SK-N-SH (cell line): Measurements from ENCODE around the gene ANXA9. TPM values are rescaled to one million over a fixed set of nuclear protein-coding genes. Genes with fewer than 3 reads are reported as not detected.

Experiments
- CTCF ChIA-PET: fragments of 300-600, 350-600 bp; formaldehyde crosslinking; extraction: SDS; loops from one replicate; lab custom pipeline; 2021; lab: Yijun Ruan, JAX
- POLR2A ChIA-PET: fragments of 350-600 bp; sonication (Branson Sonifier 250); formaldehyde crosslinking; extraction: SDS; loops from one replicate; lab custom pipeline; 2020; ENCODE audit warnings: antibody characterized with exemption, inconsistent platforms; lab: Yijun Ruan, JAX
- DNase-seq: peaks from one replicate; pipeline ENCODE4 v3.0.0; 2012
- H2AFZ ChIP-seq: fragments of 200-600 bp; sonication (generic); 2 replicates; pipeline ENCODE4 v1.8.1; 2016; ENCODE audit warnings: antibody characterized with exemption, mild to moderate bottlenecking, low read depth
- H3F3A ChIP-seq: fragments of 200-600 bp; sonication (generic); replicated peaks from 2 replicates; pipeline ENCODE3; 2016; ENCODE audit warnings: antibody characterized with exemption, mild to moderate bottlenecking; ENCODE audit not compliant: insufficient read depth
- H3K27ac ChIP-seq, 2 experiments: fragments of 200-500 bp in 1 of 2; fragments of 200-600 bp in 1 of 2; sonication (Bioruptor generic) in 1 of 2; sonication (generic), shearing (Covaris generic) in 1 of 2; 2 replicates each; pipeline versions ENCODE4 v1.5.1 to v1.6.1; 2014 to 2016; ENCODE audit warnings: low read depth in 2 of 2, inconsistent platforms in 1 of 2, low read length in 1 of 2, mild to moderate bottlenecking in 1 of 2, mixed read lengths in 1 of 2
- H3K27me3 ChIP-seq: fragments of 200-600 bp; sonication (generic), shearing (Covaris generic); 2 replicates; pipeline ENCODE4 v1.6.1; 2016; ENCODE audit warnings: mixed run types; ENCODE audit not compliant: insufficient read depth
- H3K36me3 ChIP-seq, 2 experiments: fragments of 200-500 bp in 1 of 2; fragments of 200-600 bp in 1 of 2; sonication (Bioruptor generic) in 1 of 2; sonication (generic) in 1 of 2; replicated peaks in 1 of 2; 2 replicates each; pipeline versions ENCODE3 to v1.5.1; 2014 to 2016; ENCODE audit warnings: low read length in 1 of 2, mild to moderate bottlenecking in 1 of 2; ENCODE audit not compliant: insufficient read depth in 2 of 2, control insufficient read depth in 1 of 2
- H3K4me1 ChIP-seq, 2 experiments: fragments of 200-500 bp in 1 of 2; fragments of 200-600 bp in 1 of 2; sonication (Bioruptor generic) in 1 of 2; sonication (generic), shearing (Covaris generic) in 1 of 2; 2 replicates each; pipeline versions ENCODE4 v1.5.1 to v1.6.1; 2014 to 2016; ENCODE audit warnings: low read depth in 1 of 2, low read length in 1 of 2, mixed run types in 1 of 2; ENCODE audit not compliant: insufficient read depth in 2 of 2, control insufficient read depth in 1 of 2
- H3K4me2 ChIP-seq: fragments of 200-600 bp; sonication (generic), shearing (Covaris generic); 2 replicates; pipeline ENCODE4 v1.6.1; 2017; ENCODE audit warnings: mixed run types
- H3K4me3 ChIP-seq, 2 experiments: fragments of 200-500 bp in 1 of 2; fragments of 200-600 bp in 1 of 2; sonication (Bioruptor generic) in 1 of 2; sonication (generic), shearing (Covaris generic) in 1 of 2; 2 replicates each; pipeline versions ENCODE4 v1.5.1 to v1.8.1; 2014 to 2016; ENCODE audit warnings: low read depth in 2 of 2, inconsistent platforms in 1 of 2, low read length in 1 of 2, mild to moderate bottlenecking in 1 of 2, mixed read lengths in 1 of 2, moderate library complexity in 1 of 2
- H3K79me2 ChIP-seq: fragments of 200-600 bp; sonication (generic); 2 replicates; pipeline ENCODE4 v1.8.1; 2017; ENCODE audit warnings: mild to moderate bottlenecking; ENCODE audit not compliant: insufficient read depth
- H3K9ac ChIP-seq: fragments of 200-600 bp; sonication (generic); 2 replicates; pipeline ENCODE4 v1.6.1; 2017; ENCODE audit warnings: mixed run types
- H3K9me2 ChIP-seq: fragments of 200-600 bp; sonication (generic); 2 replicates; pipeline ENCODE4 v1.6.1; 2017; ENCODE audit warnings: mixed run types
- H3K9me3 ChIP-seq: fragments of 200-600 bp; sonication (generic); 2 replicates; pipeline ENCODE4 v1.6.1; 2017; ENCODE audit warnings: mixed run types, mild to moderate bottlenecking, moderate library complexity
- H4K20me1 ChIP-seq: fragments of 200-600 bp; sonication (generic); 2 replicates; pipeline ENCODE4 v1.6.1; 2017; ENCODE audit warnings: mild to moderate bottlenecking, mixed run types; ENCODE audit not compliant: insufficient read depth
- FOXM1 ChIP-seq: IDR thresholded peaks from 2 replicates; pipeline ENCODE4 v1.4.0; 2012; ENCODE audit warnings: low read depth, mild to moderate bottlenecking
- IRF3 ChIP-seq: fragments of 150-350 bp; IDR thresholded peaks from 2 replicates; pipeline ENCODE4 v1.6.1; 2016; ENCODE audit warnings: mild to moderate bottlenecking, low read depth, low read length
- NRF1 ChIP-seq: IDR thresholded peaks from 2 replicates; pipeline ENCODE4 v1.6.1; 2012; ENCODE audit warnings: low read depth, mild to moderate bottlenecking, low read length
- RFX5 ChIP-seq: IDR thresholded peaks from 2 replicates; pipeline ENCODE4 v1.6.1; 2012; ENCODE audit warnings: mild to moderate bottlenecking, improper control_type of control experiment, low read length
- SMC3 ChIP-seq: IDR thresholded peaks from 2 replicates; pipeline ENCODE4 v1.6.1; 2012; ENCODE audit warnings: low read depth, low read length, improper control_type of control experiment
- TAF1 ChIP-seq: IDR thresholded peaks from 2 replicates; pipeline ENCODE4 v1.6.1; 2012; ENCODE audit warnings: low read depth, mild to moderate bottlenecking, low read length, moderate library complexity, borderline replicate concordance
- WGBS: methylation state at CpG from one replicate; pipeline ENCODE4 v1.1.6; 2017; ENCODE audit warnings: low lambda C conversion rate; 5-methylcytosine and 5-hydroxymethylcytosine counted together
- polyA plus RNA-seq, 3 experiments: library from polyadenylated mRNA; depleted of rRNA; stranded (reverse); fragments of >200 nt; gene quantifications; 2 replicates each; pipeline ENCODE4 v1.2.3, GENCODE V29; 2012
- TF ChIP-seq, protein P1 (sequence below): IDR thresholded peaks from 2 replicates; pipeline ENCODE4 v1.4.0; 2012; ENCODE audit warnings: low read depth
- TF ChIP-seq, protein P2 (sequence below): fragments of 200-600 bp; sonication (generic); IDR thresholded peaks from 2 replicates; pipeline ENCODE4 v1.6.1; 2017; ENCODE audit warnings: antibody characterized with exemption, mild to moderate bottlenecking, moderate library complexity
- TF ChIP-seq, protein P3 (sequence below): IDR thresholded peaks from 2 replicates; pipeline ENCODE4 v1.6.1; 2012; ENCODE audit warnings: mild to moderate bottlenecking, low read depth, low read length, moderate library complexity
- TF ChIP-seq, protein P4 (sequence below): IDR thresholded peaks from 2 replicates; pipeline ENCODE4 v1.4.0; 2012; ENCODE audit warnings: low read depth, borderline replicate concordance

The ANXA9 gene
- polyA plus RNA-seq, 1 of the 3 experiments (the other 2 are of a cell fraction): 0.07 TPM

GRCh38 chr1:150992626-150993025 is 10.5 kb downstream of the ANXA9 start:
- H3K9me3 ChIP-seq: no peaks in the 10 kb centered on the region
- 94% methylated on average over 4 of the region's 4 CpGs for WGBS
- DNase-seq: no peak

More at GRCh38 chr1:150992626-150993025, 10.5 kb downstream of the ANXA9 start:
- no peaks in the 10 kb centered on the region for H3K9me2 ChIP-seq
- no peak overlapping the region for H3K27ac ChIP-seq
- ChIA-PET CTCF (interaction anchor here (0.6 to 15.9 kb wide), 3 partner anchors 12 to 71 kb away, joined by 3 to 371 read pairs (median 79); partner anchors contain the start of genes ANXA9, CERS2 and MINDY1), POLR2A (no interaction called here)
- H2AFZ ChIP-seq: no peak overlapping the region
- no peaks in the 10 kb centered on the region for H3K4me1 ChIP-seq
- H3K9ac ChIP-seq: no peak overlapping the region
- no peak for TF ChIP-seq IRF3
- TF ChIP-seq NRF1: no peak
- no peak for TF ChIP-seq TAF1
- TF ChIP-seq, protein P1, sequence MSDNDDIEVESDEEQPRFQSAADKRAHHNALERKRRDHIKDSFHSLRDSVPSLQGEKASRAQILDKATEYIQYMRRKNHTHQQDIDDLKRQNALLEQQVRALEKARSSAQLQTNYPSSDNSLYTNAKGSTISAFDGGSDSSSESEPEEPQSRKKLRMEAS: no peak
- TF ChIP-seq RFX5: no peak
- no peak for TF ChIP-seq SMC3
- TF ChIP-seq, protein P2, sequence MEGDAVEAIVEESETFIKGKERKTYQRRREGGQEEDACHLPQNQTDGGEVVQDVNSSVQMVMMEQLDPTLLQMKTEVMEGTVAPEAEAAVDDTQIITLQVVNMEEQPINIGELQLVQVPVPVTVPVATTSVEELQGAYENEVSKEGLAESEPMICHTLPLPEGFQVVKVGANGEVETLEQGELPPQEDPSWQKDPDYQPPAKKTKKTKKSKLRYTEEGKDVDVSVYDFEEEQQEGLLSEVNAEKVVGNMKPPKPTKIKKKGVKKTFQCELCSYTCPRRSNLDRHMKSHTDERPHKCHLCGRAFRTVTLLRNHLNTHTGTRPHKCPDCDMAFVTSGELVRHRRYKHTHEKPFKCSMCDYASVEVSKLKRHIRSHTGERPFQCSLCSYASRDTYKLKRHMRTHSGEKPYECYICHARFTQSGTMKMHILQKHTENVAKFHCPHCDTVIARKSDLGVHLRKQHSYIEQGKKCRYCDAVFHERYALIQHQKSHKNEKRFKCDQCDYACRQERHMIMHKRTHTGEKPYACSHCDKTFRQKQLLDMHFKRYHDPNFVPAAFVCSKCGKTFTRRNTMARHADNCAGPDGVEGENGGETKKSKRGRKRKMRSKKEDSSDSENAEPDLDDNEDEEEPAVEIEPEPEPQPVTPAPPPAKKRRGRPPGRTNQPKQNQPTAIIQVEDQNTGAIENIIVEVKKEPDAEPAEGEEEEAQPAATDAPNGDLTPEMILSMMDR: no peak
- TF ChIP-seq, protein P3, sequence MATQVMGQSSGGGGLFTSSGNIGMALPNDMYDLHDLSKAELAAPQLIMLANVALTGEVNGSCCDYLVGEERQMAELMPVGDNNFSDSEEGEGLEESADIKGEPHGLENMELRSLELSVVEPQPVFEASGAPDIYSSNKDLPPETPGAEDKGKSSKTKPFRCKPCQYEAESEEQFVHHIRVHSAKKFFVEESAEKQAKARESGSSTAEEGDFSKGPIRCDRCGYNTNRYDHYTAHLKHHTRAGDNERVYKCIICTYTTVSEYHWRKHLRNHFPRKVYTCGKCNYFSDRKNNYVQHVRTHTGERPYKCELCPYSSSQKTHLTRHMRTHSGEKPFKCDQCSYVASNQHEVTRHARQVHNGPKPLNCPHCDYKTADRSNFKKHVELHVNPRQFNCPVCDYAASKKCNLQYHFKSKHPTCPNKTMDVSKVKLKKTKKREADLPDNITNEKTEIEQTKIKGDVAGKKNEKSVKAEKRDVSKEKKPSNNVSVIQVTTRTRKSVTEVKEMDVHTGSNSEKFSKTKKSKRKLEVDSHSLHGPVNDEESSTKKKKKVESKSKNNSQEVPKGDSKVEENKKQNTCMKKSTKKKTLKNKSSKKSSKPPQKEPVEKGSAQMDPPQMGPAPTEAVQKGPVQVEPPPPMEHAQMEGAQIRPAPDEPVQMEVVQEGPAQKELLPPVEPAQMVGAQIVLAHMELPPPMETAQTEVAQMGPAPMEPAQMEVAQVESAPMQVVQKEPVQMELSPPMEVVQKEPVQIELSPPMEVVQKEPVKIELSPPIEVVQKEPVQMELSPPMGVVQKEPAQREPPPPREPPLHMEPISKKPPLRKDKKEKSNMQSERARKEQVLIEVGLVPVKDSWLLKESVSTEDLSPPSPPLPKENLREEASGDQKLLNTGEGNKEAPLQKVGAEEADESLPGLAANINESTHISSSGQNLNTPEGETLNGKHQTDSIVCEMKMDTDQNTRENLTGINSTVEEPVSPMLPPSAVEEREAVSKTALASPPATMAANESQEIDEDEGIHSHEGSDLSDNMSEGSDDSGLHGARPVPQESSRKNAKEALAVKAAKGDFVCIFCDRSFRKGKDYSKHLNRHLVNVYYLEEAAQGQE: no peak
- TF ChIP-seq, protein P4, sequence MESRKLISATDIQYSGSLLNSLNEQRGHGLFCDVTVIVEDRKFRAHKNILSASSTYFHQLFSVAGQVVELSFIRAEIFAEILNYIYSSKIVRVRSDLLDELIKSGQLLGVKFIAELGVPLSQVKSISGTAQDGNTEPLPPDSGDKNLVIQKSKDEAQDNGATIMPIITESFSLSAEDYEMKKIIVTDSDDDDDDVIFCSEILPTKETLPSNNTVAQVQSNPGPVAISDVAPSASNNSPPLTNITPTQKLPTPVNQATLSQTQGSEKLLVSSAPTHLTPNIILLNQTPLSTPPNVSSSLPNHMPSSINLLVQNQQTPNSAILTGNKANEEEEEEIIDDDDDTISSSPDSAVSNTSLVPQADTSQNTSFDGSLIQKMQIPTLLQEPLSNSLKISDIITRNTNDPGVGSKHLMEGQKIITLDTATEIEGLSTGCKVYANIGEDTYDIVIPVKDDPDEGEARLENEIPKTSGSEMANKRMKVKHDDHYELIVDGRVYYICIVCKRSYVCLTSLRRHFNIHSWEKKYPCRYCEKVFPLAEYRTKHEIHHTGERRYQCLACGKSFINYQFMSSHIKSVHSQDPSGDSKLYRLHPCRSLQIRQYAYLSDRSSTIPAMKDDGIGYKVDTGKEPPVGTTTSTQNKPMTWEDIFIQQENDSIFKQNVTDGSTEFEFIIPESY: no peak
- no peak for TF ChIP-seq FOXM1
- no peaks in the 10 kb centered on the region for H3K36me3 ChIP-seq
- no peaks in the 10 kb centered on the region for H3F3A ChIP-seq
- H3K4me3 ChIP-seq: no peak overlapping the region
- no peak overlapping the region for H3K4me2 ChIP-seq
- H4K20me1 ChIP-seq: no peaks in the 10 kb centered on the region
- no peaks in the 10 kb centered on the region for H3K79me2 ChIP-seq
- H3K27me3 ChIP-seq: no peaks in the 10 kb centered on the region
